HG02840 (cell line): Measurements from ENCODE around the gene CROT.
"Not testable (repeated sequence)": the region's sequence is repeated elsewhere in the genome, so short reads cannot be mapped to it uniquely, and the experiment has no call there.

Experiments
- ATAC-seq: cut with Tn5 transposase; IDR thresholded peaks from one replicate; pipeline ENCODE4 v1.9.1; 2021; ENCODE audit warnings: mild to moderate bottlenecking, moderate library complexity, moderate number of reproducible peaks; ENCODE audit not compliant: unreplicated experiment, low FRiP score

Gene CROT

GRCh38 chr7:87345166-87345927 is at the start of gene CROT:
CROT (plus strand) TSS chr7:87345664; CDS start chr7:87349069, 3,405 bp downstream.
- ATAC-seq = peak; percentile 99

GRCh38 chr7:87300756-87301155 is 44.7 kb upstream of the CROT start:
- no peak for ATAC-seq

GRCh38 chr7:87310790-87311419 is 34.6 kb upstream of the CROT start:
- no peak for ATAC-seq

GRCh38 chr7:87312215-87312865 is 33.1 kb upstream of the CROT start:
- ATAC-seq = peak; percentile 54

- peak; percentile 85 for ATAC-seq
These were observed 29.3 kb upstream of the CROT start for GRCh38 chr7:87316097-87316700.

DNA sequence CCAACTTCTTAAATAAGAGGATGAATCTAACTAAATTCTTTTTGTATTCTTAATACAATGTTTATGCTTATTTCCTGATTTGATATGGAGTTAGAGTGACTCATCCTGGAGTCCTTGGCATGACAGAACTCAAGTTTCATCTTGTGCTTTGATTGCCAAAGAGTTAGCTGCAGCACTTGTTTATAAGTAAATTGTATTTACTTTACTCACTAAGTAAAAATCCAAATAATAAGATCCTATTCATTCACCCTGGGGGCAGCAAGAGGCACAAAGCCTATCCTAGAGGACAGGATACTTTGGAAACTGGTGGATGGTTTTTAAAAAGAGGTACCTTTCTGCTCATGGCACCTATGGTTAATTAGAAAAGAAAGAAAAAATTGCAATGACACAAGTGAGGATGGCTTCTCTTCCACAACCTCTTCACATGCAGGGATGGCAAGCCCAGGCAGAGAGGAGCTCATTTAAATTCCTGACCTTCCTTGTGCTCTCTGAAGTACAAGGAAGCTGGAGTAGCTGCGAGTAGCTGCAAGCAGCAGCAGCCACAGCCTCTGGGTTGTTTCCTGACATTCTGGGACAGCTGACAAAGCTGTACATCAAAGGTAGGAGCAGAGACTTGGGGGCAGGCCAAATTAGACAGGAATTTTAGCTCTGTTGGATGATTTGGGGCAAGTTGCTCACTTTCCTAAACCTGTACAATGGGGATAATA is 28.5 kb upstream of the CROT start:
- ATAC-seq = no peak

- no peak for ATAC-seq
These were observed 27.7 kb upstream of the CROT start for GRCh38 chr7:87317691-87318245.

GRCh38 chr7:87318741-87319140 is 26.7 kb upstream of the CROT start:
- no peak for ATAC-seq

DNA sequence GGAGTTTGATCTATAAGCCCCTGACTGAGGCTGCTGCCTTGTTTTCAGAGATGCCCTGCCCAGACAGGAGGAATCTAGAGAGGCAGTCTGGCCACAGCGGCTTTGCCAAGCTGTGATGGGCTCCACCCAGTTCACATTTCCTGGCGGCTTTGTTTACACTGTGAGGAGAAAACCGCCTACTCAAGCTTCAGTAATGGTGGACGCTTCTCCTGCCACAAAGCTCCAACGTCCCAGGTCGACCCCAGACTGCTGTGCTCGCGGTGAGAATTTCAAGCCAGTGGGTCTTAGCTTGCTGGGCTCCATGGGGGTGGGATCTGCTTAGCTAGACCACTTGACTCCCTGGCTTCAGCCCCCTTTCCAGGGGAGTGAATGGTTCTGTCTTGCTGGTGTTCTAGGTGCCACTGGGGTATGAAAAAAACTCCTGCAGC is 26.3 kb upstream of the CROT start:
- ATAC-seq = not testable (repeated sequence)

- ATAC-seq = no peak
These were observed 22.6 kb upstream of the CROT start for GRCh38 chr7:87322912-87323311.

DNA sequence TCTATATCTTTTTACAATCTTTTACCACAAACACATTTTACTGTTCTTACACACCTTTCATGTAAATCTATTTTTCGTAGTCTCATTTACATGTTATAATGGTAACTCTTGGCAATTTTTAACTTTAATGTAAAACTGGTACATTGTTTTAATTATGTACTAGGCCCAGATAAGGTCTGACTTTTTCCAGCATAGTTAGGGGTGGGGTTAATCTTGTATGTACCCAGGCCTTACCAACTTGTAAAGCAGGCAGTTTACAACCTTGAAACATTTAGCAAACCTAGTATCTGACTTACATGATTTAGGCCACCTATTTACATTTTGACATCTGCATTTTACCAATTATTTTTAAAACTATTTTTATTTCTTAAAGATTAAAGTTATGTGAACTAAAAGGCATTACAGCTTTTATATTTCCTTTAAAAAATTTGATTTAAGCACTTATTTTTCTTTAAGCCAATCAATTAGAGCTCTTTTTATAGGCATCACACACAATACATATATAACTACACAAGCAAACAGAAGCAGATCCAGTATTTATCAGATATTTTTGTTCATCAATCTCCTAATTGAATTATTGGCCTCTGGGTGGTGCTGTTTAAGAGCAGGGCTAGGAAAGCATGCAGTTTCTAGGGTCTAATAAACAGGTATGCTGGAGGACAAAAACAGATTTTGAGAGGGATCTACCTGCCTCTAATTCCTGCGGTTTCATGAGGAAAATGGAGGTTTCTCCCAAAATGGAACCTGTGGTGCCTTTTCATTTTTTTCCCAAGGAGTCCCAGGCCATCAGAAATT is 19.7 kb upstream of the CROT start:
- ATAC-seq = no peak

- no peak for ATAC-seq
These were observed 17.2 kb upstream of the CROT start for GRCh38 chr7:87328281-87328680.

GRCh38 chr7:87330316-87330715 is 15.1 kb upstream of the CROT start:
- ATAC-seq = no peak

GRCh38 chr7:87330942-87331341 is 14.5 kb upstream of the CROT start:
- no peak for ATAC-seq

GRCh38 chr7:87331687-87332252 is 13.7 kb upstream of the CROT start:
- no peak for ATAC-seq

GRCh38 chr7:87332321-87332720 is 13.1 kb upstream of the CROT start:
- ATAC-seq = no peak

- no peak for ATAC-seq
These were observed 9.3 kb upstream of the CROT start for GRCh38 chr7:87336136-87336535.

GRCh38 chr7:87337331-87337730 is 8.1 kb upstream of the CROT start:
- ATAC-seq = no peak

- ATAC-seq = no peak
These were observed 6.0 kb upstream of the CROT start for GRCh38 chr7:87339373-87339897.
